ENCODE data around the gene UACA. TPM values are rescaled to one million over a fixed set of nuclear protein-coding genes. Genes with fewer than 3 reads are reported as not detected.

UACA gene
- total and polyA plus RNA-seq, 2 of the 8 experiments (the other 6 are each of a cell fraction or from before 2014, with no cell fraction given) = 28.6 to 38.9 TPM

GRCh38 chr15:70703096-70703878 is 60.1 kb downstream of the UACA start:
- DNase-seq (ENCODE audit: low read depth in 1 of 2, low spot score in 2 of 2) (no peak), FAIRE-seq (no peak)
- H3K14ac ChIP-seq (ENCODE audit: insufficient read length) = no peak overlapping the region
- H3K4me1 ChIP-seq (replicated peaks in 1 of 4; ENCODE audit: control insufficient read depth in 3 of 4, insufficient read depth in 4 of 4, low read length in 3 of 4) = peaks cover 3 to 11% (median 7%) of the 10 kb centered on the region in 4 experiments
- no peak overlapping the region for H2BK12ac ChIP-seq (ENCODE audit: low read depth, low read length)
- no peak overlapping the region for H2AFZ ChIP-seq (ENCODE audit: low read length)
- H2AK5ac ChIP-seq (ENCODE audit: low read depth, low read length) = no peak overlapping the region; the same call in 1 of the 2 replicates
- no peak overlapping the region for H2BK20ac ChIP-seq (ENCODE audit: low read length)
- H4K8ac ChIP-seq (ENCODE audit: extremely low read depth, insufficient read depth, low read length) = no peak overlapping the region
- H3K9ac ChIP-seq (replicated peaks in 1 of 4; ENCODE audit: extremely low read depth in 1 of 4, low read depth in 3 of 4, low read length in 3 of 4) = no peak overlapping the region
- H2BK120ac ChIP-seq (replicated peaks; ENCODE audit: low read depth, low read length) = no peak overlapping the region
- no peaks in the 10 kb centered on the region; the same call in 1 of the 2 replicates for H3K79me1 ChIP-seq (ENCODE audit: low read depth, low read length)
- no peak overlapping the region for H3K18ac ChIP-seq (ENCODE audit: extremely low read depth, low read length)
- H3K9me3 ChIP-seq (ENCODE audit: insufficient read depth in 2 of 2, low read depth in 1 of 2, low read length in 1 of 2) = no peaks in the 10 kb centered on the region
- WGBS, 2 experiments (ENCODE audit: extremely low coverage in 1 of 2, insufficient coverage in 1 of 2, insufficient read length in 1 of 2, insufficient replicate concordance in 2 of 2, low coverage in 1 of 2, low lambda C conversion rate in 2 of 2, missing lambda C conversion rate in 1 of 2) = 89% methylated on average over 7 of the region's 7 CpGs; no CpG with 5 or more reads in 1 of the 2 experiments
- ChIA-PET CTCF (ENCODE audit: partially characterized antibody) (interaction anchor here (0.9 to 3.4 kb wide), 5 partner anchors 11 to 122 kb away, joined by 3 to 21 read pairs (median 3); no protein-coding TSS in a partner anchor), POLR2A (ENCODE audit: partially characterized antibody) (interaction anchor here (0.7 to 2.3 kb wide), 2 partner anchors 10 to 24 kb away, joined by 3 to 6 read pairs; no protein-coding TSS in a partner anchor)
- H3K27me3 ChIP-seq (replicated peaks in 1 of 4; ENCODE audit: control insufficient read depth in 3 of 4, extremely low read depth in 1 of 4, insufficient read depth in 3 of 4, low read length in 3 of 4) = peaks cover 0 to 1% (median 0%) of the 10 kb centered on the region in 4 experiments; a peak in 1 of 7 replicates
- peaks cover 0 to 1% of the 10 kb centered on the region in 2 experiments for H4K20me1 ChIP-seq (replicated peaks in 1 of 2; ENCODE audit: control insufficient read depth in 1 of 2, insufficient read depth in 2 of 2, low read length in 2 of 2)
- no peak overlapping the region for H2BK5ac ChIP-seq (ENCODE audit: low read depth, low read length)
- no peak overlapping the region for H4K5ac ChIP-seq (ENCODE audit: insufficient read length, low read depth, low read length)
- H4K91ac ChIP-seq (replicated peaks; ENCODE audit: insufficient read length, low read length) = no peak overlapping the region
- no peak overlapping the region for H3K4ac ChIP-seq (replicated peaks; ENCODE audit: insufficient read length, low read depth, low read length)
- no peaks in the 10 kb centered on the region for H3K23me2 ChIP-seq (ENCODE audit: low read depth, low read length)
- H3K36me3 ChIP-seq (ENCODE audit: control insufficient read depth in 2 of 4, insufficient read depth in 4 of 4, low read length in 3 of 4) = no peaks in the 10 kb centered on the region
- H3K27ac ChIP-seq (ENCODE audit: low read depth, low read length) = no peak overlapping the region
- no peak overlapping the region for H2BK15ac ChIP-seq (ENCODE audit: low read length)
- H3K4me2 ChIP-seq (ENCODE audit: insufficient read depth in 1 of 2, low read depth in 2 of 2, low read length in 2 of 2) = no peak overlapping the region
- H3K23ac ChIP-seq (ENCODE audit: insufficient read length) = no peak overlapping the region
- peaks cover 0 to 11% of the 10 kb centered on the region in 2 experiments; a peak in 1 of 4 replicates for H3K79me2 ChIP-seq (ENCODE audit: control insufficient read depth in 1 of 2, insufficient read depth in 2 of 2, low read length in 2 of 2)
- H3K56ac ChIP-seq (replicated peaks; ENCODE audit: insufficient read length, low read depth, low read length) = no peak overlapping the region
- 0 out of 8 replicates have a peak overlapping the region, but pooled peaks of 1 of the 4 experiments have one; percentile 3 for H3K4me3 ChIP-seq (ENCODE audit: extremely low read depth in 1 of 4, insufficient read depth in 2 of 4, low read depth in 3 of 4, low read length in 4 of 4)
- no peak for TF ChIP-seq CTCF (IDR thresholded peaks at IDR 0.05; ENCODE audit: control extremely low read depth in 1 of 3, insufficient read depth in 1 of 3, low read depth in 1 of 3, low read length in 3 of 3)
